Naive thymus-derived CD8-positive, alpha-beta T cell (primary cell): ENCODE measurements around the gene USP4. TPM values are rescaled to one million over a fixed set of nuclear protein-coding genes. Genes with fewer than 3 reads are reported as not detected.
"Not testable (repeated sequence)": the region's sequence is repeated elsewhere in the genome, so short reads cannot be mapped to it uniquely, and the experiment has no call there.

Experiments used
- ATAC-seq, 2 donors: fragments of 150-1000 bp; cut with Tn5 transposase in 1 of 2; sonication (Bioruptor Pico), chemical (Tn5 transposase) in 1 of 2; 1 replicate in 1 of 2; 2 replicates in 1 of 2; pipeline ENCODE4 v1.10.0; 2021; ENCODE audit warnings: mild to moderate bottlenecking in 2 of 2, moderate library complexity in 2 of 2
- POLR2A ChIA-PET: fragments of 350-600 bp; sonication (Branson Sonifier 250); formaldehyde crosslinking; loops from one replicate; lab custom pipeline; 2021; ENCODE audit warnings: antibody characterized with exemption; lab: Charles Lee
- DNase-seq, 10 donors: peaks; one replicate each; pipeline versions ENCODE4 v3.0.0 to v3.0.0-alpha.2; 2020 to 2022
- H3K27ac Mint-ChIP-seq, 10 donors: one replicate each; pipeline ENCODE4 v1.8.0; 2020 to 2022; ENCODE audit warnings: mild to moderate bottlenecking in 10 of 10, mixed read lengths in 10 of 10, moderate library complexity in 4 of 10, inconsistent platforms in 1 of 10
- H3K27me3 Mint-ChIP-seq, 5 donors: one replicate each; pipeline ENCODE4 v1.8.0; 2021 to 2022; ENCODE audit warnings: mixed read lengths in 5 of 5
- H3K36me3 Mint-ChIP-seq, 3 donors: one replicate each; pipeline ENCODE4 v1.8.0; 2020 to 2022; ENCODE audit warnings: mixed read lengths in 3 of 3, mild to moderate bottlenecking in 2 of 3, inconsistent platforms in 1 of 3
- H3K4me1 Mint-ChIP-seq, 4 donors: one replicate each; pipeline ENCODE4 v1.8.0; 2021 to 2022; ENCODE audit warnings: mixed read lengths in 4 of 4
- H3K4me3 Mint-ChIP-seq, 10 donors: one replicate each; pipeline ENCODE4 v1.8.0; 2020 to 2022; ENCODE audit warnings: mild to moderate bottlenecking in 10 of 10, mixed read lengths in 10 of 10, moderate library complexity in 6 of 10, inconsistent platforms in 1 of 10
- H3K9me3 Mint-ChIP-seq, 9 donors: one replicate each; pipeline ENCODE4 v1.8.0; 2020 to 2022; ENCODE audit warnings: mixed read lengths in 9 of 9, mild to moderate bottlenecking in 3 of 9, inconsistent platforms in 1 of 9, moderate library complexity in 1 of 9
- polyA plus RNA-seq, 3 donors: library from polyadenylated mRNA; unstranded; fragments of 300-500 nt; fragmentation: Illumina TruSeq; gene quantifications; one replicate each; pipeline ENCODE4 v1.2.3, GENCODE V29; 2021
- total RNA-seq, 8 experiments: library from RNA in 2 of 8; stranded (reverse) in 2 of 8; gene quantifications; one replicate each; pipeline ENCODE4 v1.2.3 and lab custom pipeline; 2021 to 2026

USP4 gene
- total and polyA plus RNA-seq, 5 experiments from 2014 or later: 49.6 to 118 (median 69.1) TPM

DNA sequence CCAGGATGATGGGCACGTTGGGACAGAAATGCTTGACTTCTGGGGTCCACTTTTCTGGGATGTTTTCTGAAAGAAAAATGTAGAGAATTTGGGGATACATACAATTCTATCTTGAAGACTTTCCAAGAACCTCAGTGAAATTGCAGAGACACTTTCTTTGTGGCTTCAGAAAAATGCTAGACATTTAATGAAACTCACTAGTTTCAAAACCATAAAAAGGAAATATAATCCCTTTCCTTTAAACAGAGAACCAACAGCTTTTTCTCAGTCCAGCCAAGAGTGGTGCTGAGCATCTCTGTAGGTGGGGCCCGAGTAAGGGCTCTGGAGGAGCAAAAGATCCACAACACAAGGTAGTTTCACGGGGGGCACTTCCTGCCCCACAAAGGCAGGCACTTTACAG, 22.7 kb upstream of the USP4 start:
- POLR2A ChIA-PET: interaction anchor here (0.6 to 2.2 kb wide), 2 partner anchors 12 to 22 kb away, joined by 3 to 7 read pairs; partner anchors contain the start of gene USP4

DNA sequence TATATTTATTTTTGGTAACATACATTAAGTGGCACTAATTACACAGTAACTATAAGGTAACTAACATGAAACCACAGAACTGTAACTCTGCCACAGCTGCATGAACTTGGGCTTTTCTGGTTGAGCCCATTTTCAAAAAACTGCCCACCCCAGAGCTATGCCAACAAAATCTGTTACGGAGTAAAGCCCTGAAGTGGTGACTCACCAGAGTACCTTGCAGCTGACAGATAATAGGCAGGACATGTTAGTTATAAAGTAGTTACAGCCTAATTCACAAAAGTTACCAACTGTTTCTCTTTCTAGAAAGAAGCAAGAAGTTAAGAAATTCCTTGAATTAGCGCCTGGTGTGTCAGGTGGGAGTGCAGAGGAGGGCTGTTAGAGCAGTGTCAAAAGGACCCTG, 19.8 kb upstream of the USP4 start:
- peak overlapping the region in 6 of 10 donors; percentile 19 to 98 (median 96) for H3K4me3 Mint-ChIP-seq
- POLR2A ChIA-PET: interaction anchor here (0.6 to 4.9 kb wide), 8 partner anchors 20 to 110 kb away, joined by 4 to 69 read pairs (median 6); partner anchors contain the start of genes DAG1, NICN1, RHOA and TCTA

More for the DNA sequence above, 22.7 kb upstream of the USP4 start:
- Mint-ChIP-seq H3K27me3 (no peaks in the 10 kb centered on the region), H3K36me3 (peaks cover 0 to 80% (median 17%) of the 10 kb centered on the region in 3 donors), H3K4me1 (peaks cover 9 to 31% (median 18%) of the 10 kb centered on the region in 4 donors), H3K27ac (peak overlapping the region; percentile 55 to 92 (median 79)), H3K4me3 (peak overlapping the region in 1 of 10 donors; percentile 30), H3K9me3 (no peaks in the 10 kb centered on the region)
- ATAC-seq: no peak
- DNase-seq: no peak

DNA sequence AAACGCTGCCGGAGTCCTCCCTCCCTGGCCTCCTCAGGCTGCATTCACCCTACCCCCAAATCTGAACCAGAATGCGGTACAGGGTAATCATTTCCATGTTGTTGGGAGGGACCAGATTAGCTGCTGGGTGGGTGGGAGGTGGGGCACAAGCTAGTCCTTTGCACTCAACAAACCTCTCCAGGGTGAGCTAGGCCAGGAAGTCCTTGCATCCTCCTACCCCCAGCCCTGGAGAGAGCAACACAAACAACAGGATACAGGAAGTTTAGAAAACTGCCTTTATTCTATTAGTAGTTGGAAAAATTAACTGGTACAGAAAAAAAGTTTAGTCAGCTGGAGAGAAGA, 19.0 kb upstream of the USP4 start:
- Mint-ChIP-seq H3K36me3 (peaks cover 0 to 56% (median 22%) of the 10 kb centered on the region in 3 donors), H3K4me1 (peaks cover 16 to 51% (median 36%) of the 10 kb centered on the region in 4 donors), H3K9me3 (no peaks in the 10 kb centered on the region), H3K27ac (peak overlapping the region; percentile 75 to 98 (median 90)), H3K27me3 (no peaks in the 10 kb centered on the region), H3K4me3 (peak overlapping the region; percentile 87 to 98 (median 95))
- DNase-seq (peak in 2 of 10 donors; percentile 9 to 13), ATAC-seq (peak in 1 of 2 donors; percentile 2)
- POLR2A ChIA-PET: interaction anchor here (0.8 to 4.9 kb wide), 9 partner anchors 11 to 111 kb away, joined by 3 to 69 read pairs (median 5); partner anchors contain the start of genes DAG1, NICN1, RHOA and TCTA

More for the DNA sequence above, 19.8 kb upstream of the USP4 start:
- H3K9me3 Mint-ChIP-seq: no peaks in the 10 kb centered on the region
- peaks cover 16 to 50% (median 35%) of the 10 kb centered on the region in 4 donors for H3K4me1 Mint-ChIP-seq
- DNase-seq (no peak), ATAC-seq (no peak)
- peak overlapping the region in 8 of 10 donors; percentile 60 to 97 (median 89) for H3K27ac Mint-ChIP-seq
- no peaks in the 10 kb centered on the region for H3K27me3 Mint-ChIP-seq
- H3K36me3 Mint-ChIP-seq: peaks cover 0 to 61% (median 20%) of the 10 kb centered on the region in 3 donors

GRCh38 chr3:49358217-49358883, 18.5 kb upstream of the USP4 start, which contains the start of gene GPX1:
GPX1 (minus strand) TSS chr3:49358353; CDS start chr3:49358278, 75 bp downstream.
- H3K27me3 Mint-ChIP-seq: no peaks in the 10 kb centered on the region
- peak within 1 kb of the TSS; percentile 90 to 99 (median 96) for H3K27ac Mint-ChIP-seq
- peak within 1 kb of the TSS; percentile 87 to 98 (median 95) for H3K4me3 Mint-ChIP-seq
- H3K4me1 Mint-ChIP-seq: peaks cover 16 to 48% (median 36%) of the 10 kb centered on the region in 4 donors
- peaks cover 0 to 54% (median 22%) of the 10 kb centered on the region in 3 donors for H3K36me3 Mint-ChIP-seq
- POLR2A ChIA-PET: interaction anchor here (0.8 to 4.9 kb wide), 13 partner anchors 10 to 264 kb away, joined by 3 to 69 read pairs (median 5); partner anchors contain the start of genes DAG1, NICN1, QRICH1 and RHOA
- no peaks in the 10 kb centered on the region for H3K9me3 Mint-ChIP-seq
- peak; percentile 49 to 88 (median 69) for DNase-seq
- peak; percentile 65 to 77 for ATAC-seq

GRCh38 chr3:49357443-49358216, 17.8 kb upstream of the USP4 start:
- DNase-seq (peak; percentile 38 to 73 (median 54)), ATAC-seq (peak; percentile 53 to 60)
- not testable (repeated sequence) for H3K9me3 Mint-ChIP-seq, H3K27me3 Mint-ChIP-seq
- H3K4me3 Mint-ChIP-seq: peak overlapping the region; percentile 87 to 98 (median 95)
- H3K36me3 Mint-ChIP-seq: peaks cover 0 to 47% (median 22%) of the 10 kb centered on the region in 3 donors
- POLR2A ChIA-PET: interaction anchor here (0.7 to 4.9 kb wide), 14 partner anchors 9 to 264 kb away, joined by 3 to 69 read pairs (median 4); partner anchors contain the start of genes DAG1, NICN1, QRICH1 and RHOA
- H3K4me1 Mint-ChIP-seq: peaks cover 17 to 45% (median 34%) of the 10 kb centered on the region in 4 donors
- peak overlapping the region; percentile 90 to 99 (median 96) for H3K27ac Mint-ChIP-seq

GRCh38 chr3:49357095-49357442, 17.2 kb upstream of the USP4 start:
- POLR2A ChIA-PET: interaction anchor here (0.7 to 4.9 kb wide), 13 partner anchors 9 to 263 kb away, joined by 3 to 69 read pairs (median 4); partner anchors contain the start of genes NICN1, QRICH1, RHOA and TCTA
- H3K36me3 Mint-ChIP-seq: peaks cover 0 to 42% (median 17%) of the 10 kb centered on the region in 3 donors
- not testable (repeated sequence) for H3K27me3 Mint-ChIP-seq, H3K9me3 Mint-ChIP-seq
- H3K4me1 Mint-ChIP-seq: peaks cover 14 to 42% (median 32%) of the 10 kb centered on the region in 4 donors
- peak overlapping the region; percentile 90 to 99 (median 96) for H3K27ac Mint-ChIP-seq
- peak overlapping the region; percentile 87 to 98 (median 95) for H3K4me3 Mint-ChIP-seq
- ATAC-seq: peak; percentile 38 to 68
- peak in 5 of 10 donors; percentile 10 to 68 (median 54) for DNase-seq

DNA sequence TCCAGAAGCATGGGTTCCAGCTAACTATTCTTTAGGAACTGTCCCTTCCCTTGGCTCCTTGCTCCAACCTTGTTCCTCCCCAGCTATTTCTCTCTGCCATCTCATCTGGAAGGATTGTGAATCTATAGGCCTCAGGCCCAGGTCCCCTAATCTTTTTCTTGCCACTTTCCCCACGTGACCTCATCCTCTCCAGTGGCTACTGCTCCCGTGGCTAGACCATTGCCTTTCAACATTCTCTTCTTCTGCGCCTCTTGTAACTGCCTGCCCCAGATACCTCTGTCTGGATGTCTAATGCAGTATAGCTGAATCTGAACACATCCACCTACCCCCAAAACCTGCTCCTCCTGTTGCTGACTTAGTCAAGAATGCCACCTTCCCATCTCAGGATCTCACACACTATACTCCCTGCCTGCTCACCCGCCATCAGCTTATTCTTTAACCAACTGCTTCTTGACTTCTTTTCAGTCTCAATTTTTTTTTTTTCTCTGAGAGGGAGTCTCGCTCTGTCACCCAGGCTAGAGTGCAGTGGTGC, 13.1 kb upstream of the USP4 start:
- H3K4me3 Mint-ChIP-seq: peak overlapping the region in 1 of 10 donors; percentile 19
- H3K9me3 Mint-ChIP-seq: no peaks in the 10 kb centered on the region
- no peak for DNase-seq
- ATAC-seq: no peak
- H3K4me1 Mint-ChIP-seq: peaks cover 15 to 60% (median 28%) of the 10 kb centered on the region in 4 donors
- H3K36me3 Mint-ChIP-seq: peaks cover 0 to 11% (median 5%) of the 10 kb centered on the region in 3 donors
- no peaks in the 10 kb centered on the region for H3K27me3 Mint-ChIP-seq
- POLR2A ChIA-PET: interaction anchor here (0.5 to 2.9 kb wide), 3 partner anchors 9 to 39 kb away, joined by 3 to 19 read pairs (median 3); partner anchors contain the start of gene USP4
- peak overlapping the region in 9 of 10 donors; percentile 32 to 82 (median 50) for H3K27ac Mint-ChIP-seq

DNA sequence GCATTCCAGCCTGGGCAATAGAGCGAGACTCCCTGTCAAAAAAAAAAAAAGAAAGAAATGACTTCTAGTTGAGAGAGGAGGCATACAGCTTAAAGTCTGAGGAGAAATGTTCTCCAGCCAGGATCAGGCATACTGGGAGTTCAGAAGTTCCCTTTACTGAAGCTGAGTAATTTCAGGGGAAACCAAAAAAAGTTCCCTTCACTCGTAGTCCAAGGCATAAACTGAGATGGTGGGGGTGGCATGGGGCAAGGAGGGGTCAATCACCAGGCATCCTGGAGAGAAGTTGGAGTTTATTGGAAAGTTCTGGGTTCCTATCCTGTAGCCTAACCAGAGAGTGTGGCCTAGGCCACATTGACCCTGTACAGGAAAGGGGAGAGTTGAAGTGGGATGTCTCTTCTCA, 12.4 kb upstream of the USP4 start:
- POLR2A ChIA-PET: interaction anchor here (0.5 to 2.9 kb wide), 4 partner anchors 12 to 111 kb away, joined by 3 to 19 read pairs (median 3); partner anchors contain the start of gene USP4
- no peaks in the 10 kb centered on the region for H3K9me3 Mint-ChIP-seq
- ATAC-seq (no peak), DNase-seq (no peak)
- H3K27me3 Mint-ChIP-seq: no peaks in the 10 kb centered on the region
- H3K4me1 Mint-ChIP-seq: peaks cover 12 to 58% (median 25%) of the 10 kb centered on the region in 4 donors
- peaks cover 0 to 11% (median 5%) of the 10 kb centered on the region in 3 donors for H3K36me3 Mint-ChIP-seq
- H3K4me3 Mint-ChIP-seq: peak overlapping the region in 1 of 10 donors; percentile 45
- peak overlapping the region in 4 of 10 donors; percentile 40 to 89 (median 50) for H3K27ac Mint-ChIP-seq

DNA sequence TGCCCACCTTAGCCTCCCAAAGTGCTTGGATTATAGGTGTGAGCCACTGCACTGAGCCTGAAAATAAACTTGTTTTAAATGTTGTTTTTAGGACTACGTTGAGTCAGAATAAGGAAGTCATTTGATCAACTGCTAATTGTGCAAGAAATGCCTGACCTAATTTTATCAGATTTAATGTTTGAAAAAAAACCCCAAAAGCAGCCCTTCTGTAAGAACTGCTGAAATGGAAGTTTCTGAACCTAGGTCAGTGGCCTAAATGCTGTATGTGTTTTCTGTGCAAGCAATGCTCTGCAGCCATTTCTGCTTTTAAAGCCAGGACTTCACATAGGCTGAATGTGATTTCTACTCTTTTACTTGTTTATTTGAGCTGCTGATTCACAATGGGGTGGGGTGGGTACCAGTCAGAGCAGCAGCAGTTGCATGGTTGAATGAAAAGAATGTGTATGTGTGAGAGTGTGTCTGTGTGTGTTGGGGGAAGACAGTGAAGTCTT, 11.7 kb upstream of the USP4 start:
- Mint-ChIP-seq H3K27ac (peak overlapping the region in 8 of 10 donors; percentile 2 to 89 (median 46)), H3K4me3 (peak overlapping the region in 1 of 10 donors; percentile 45), H3K9me3 (no peaks in the 10 kb centered on the region), H3K4me1 (peaks cover 11 to 60% (median 20%) of the 10 kb centered on the region in 4 donors), H3K27me3 (no peaks in the 10 kb centered on the region), H3K36me3 (peaks cover 0 to 10% (median 5%) of the 10 kb centered on the region in 3 donors)
- no peak for ATAC-seq
- DNase-seq: no peak
- POLR2A ChIA-PET: interaction anchor here (0.6 to 2.9 kb wide), 3 partner anchors 9 to 112 kb away, joined by 3 to 19 read pairs (median 3); partner anchors contain the start of gene USP4

GRCh38 chr3:49349348-49350114, 9.7 kb upstream of the USP4 start:
- H3K4me1 Mint-ChIP-seq: peaks cover 9 to 54% (median 15%) of the 10 kb centered on the region in 4 donors
- H3K27ac Mint-ChIP-seq: peak overlapping the region in 1 of 10 donors; percentile 23
- no peaks in the 10 kb centered on the region for H3K9me3 Mint-ChIP-seq
- H3K27me3 Mint-ChIP-seq: no peaks in the 10 kb centered on the region
- DNase-seq (no peak), ATAC-seq (no peak)
- peaks cover 0 to 2% (median 0%) of the 10 kb centered on the region in 3 donors for H3K36me3 Mint-ChIP-seq
- POLR2A ChIA-PET: interaction anchor here (0.6 to 1.0 kb wide), 3 partner anchors 10 to 330 kb away, joined by 3 to 7 read pairs (median 5); partner anchors contain the start of gene USP4
- H3K4me3 Mint-ChIP-seq: no peak overlapping the region
